MM.1S (cell line): ENCODE data around the gene ADARB2.

Experiments used
- EZH2 ChIP-seq: fragments of 300-600 bp; sonication (generic); optimal IDR thresholded peaks from 2 replicates; pipeline ENCODE3; 2017; ENCODE audit warnings: low read depth, mild to moderate bottlenecking, antibody characterized with exemption, low read length, mixed read lengths
- EZH2phosphoT487 ChIP-seq: fragments of 300-600 bp; sonication (generic); IDR thresholded peaks from 2 replicates; pipeline ENCODE4 v1.6.1; 2018; ENCODE audit warnings: antibody characterized with exemption, low read length
- TF ChIP-seq, protein P1 (sequence below): fragments of 300-600 bp; sonication (generic); IDR thresholded peaks from 2 replicates; pipeline ENCODE4 v1.5.1; 2016; ENCODE audit warnings: antibody characterized with exemption, low read length, mixed read lengths

DNA sequence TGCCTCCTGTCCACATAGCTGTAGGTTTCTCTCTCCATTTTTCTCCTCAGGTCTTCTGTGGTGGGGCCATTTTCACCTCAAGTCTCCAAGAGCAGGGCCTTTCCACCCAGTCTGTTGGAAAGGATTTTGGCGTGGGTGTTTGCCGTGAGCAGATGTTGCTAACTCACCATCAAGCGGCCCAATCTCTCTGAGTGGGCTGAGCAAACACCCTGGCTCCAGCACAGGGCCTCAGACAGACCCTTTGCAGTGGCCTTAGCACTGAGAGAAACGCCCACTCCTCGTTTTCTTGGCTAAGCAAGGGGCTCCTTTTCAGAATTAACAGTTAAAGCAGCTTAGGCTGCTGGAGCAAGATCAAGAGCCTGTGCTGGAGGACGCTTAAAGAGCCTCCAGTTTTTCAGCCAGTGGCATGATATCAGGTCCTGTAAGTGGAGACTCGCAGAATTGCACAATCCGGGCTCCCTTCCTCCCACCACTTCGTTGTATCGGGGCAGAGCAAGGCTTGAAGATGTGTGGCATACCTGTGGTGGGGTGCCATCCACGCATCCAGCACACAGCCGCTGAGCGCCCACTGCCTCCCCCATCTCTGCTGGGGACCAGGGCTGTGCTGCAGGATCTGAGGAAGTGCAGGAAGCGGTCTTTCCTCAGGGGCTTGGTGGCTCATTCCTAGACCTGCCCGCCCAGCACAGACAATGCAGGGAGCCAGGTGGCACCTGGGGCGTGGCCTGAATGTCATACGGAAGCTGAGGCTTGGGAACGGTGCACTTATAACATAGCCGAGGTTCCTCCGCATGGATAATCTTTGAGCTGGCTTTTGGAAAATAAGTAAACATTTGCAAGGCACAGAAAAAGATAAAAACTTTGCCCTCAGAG is 142.7 kb downstream of the ADARB2 start:
- TF ChIP-seq, protein P1, sequence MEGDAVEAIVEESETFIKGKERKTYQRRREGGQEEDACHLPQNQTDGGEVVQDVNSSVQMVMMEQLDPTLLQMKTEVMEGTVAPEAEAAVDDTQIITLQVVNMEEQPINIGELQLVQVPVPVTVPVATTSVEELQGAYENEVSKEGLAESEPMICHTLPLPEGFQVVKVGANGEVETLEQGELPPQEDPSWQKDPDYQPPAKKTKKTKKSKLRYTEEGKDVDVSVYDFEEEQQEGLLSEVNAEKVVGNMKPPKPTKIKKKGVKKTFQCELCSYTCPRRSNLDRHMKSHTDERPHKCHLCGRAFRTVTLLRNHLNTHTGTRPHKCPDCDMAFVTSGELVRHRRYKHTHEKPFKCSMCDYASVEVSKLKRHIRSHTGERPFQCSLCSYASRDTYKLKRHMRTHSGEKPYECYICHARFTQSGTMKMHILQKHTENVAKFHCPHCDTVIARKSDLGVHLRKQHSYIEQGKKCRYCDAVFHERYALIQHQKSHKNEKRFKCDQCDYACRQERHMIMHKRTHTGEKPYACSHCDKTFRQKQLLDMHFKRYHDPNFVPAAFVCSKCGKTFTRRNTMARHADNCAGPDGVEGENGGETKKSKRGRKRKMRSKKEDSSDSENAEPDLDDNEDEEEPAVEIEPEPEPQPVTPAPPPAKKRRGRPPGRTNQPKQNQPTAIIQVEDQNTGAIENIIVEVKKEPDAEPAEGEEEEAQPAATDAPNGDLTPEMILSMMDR: no peak
- no peak for TF ChIP-seq EZH2
- no peak for TF ChIP-seq EZH2phosphoT487
